ENCODE results near the gene AGA.

AGA gene

GRCh38 chr4:177441803-177442622 is at the start of gene AGA:
Gene AGA, minus strand, starts transcription at chr4:177442437. Its CDS starts 62 bp downstream, at chr4:177442375.
- peak; percentile 91 to 93 for DNase-seq (ENCODE audit: low read depth in 2 of 2)

GRCh38 chr4:177492022-177492421 is 49.8 kb upstream of the AGA start:
- DNase-seq (ENCODE audit: low read depth in 2 of 2) = no peak

GRCh38 chr4:177490769-177491168 is 48.5 kb upstream of the AGA start:
- DNase-seq (ENCODE audit: low read depth in 2 of 2) = no peak

- no peak for DNase-seq (ENCODE audit: low read depth in 2 of 2)
These were observed 47.4 kb upstream of the AGA start for GRCh38 chr4:177489471-177490246.

- DNase-seq (ENCODE audit: low read depth in 2 of 2) = no peak
These were observed 45.7 kb upstream of the AGA start for GRCh38 chr4:177487977-177488376.

- no peak for DNase-seq (ENCODE audit: low read depth in 2 of 2)
These were observed 43.3 kb upstream of the AGA start for GRCh38 chr4:177485528-177485927.

- no peak for DNase-seq (ENCODE audit: low read depth in 2 of 2)
These were observed 42.4 kb upstream of the AGA start for GRCh38 chr4:177484613-177485021.

GRCh38 chr4:177483760-177484159 is 41.5 kb upstream of the AGA start:
- DNase-seq (ENCODE audit: low read depth in 2 of 2) = no peak

- no peak for DNase-seq (ENCODE audit: low read depth in 2 of 2)
These were observed 41.0 kb upstream of the AGA start for GRCh38 chr4:177483271-177483670.

GRCh38 chr4:177482367-177482766 is 40.1 kb upstream of the AGA start:
- DNase-seq (ENCODE audit: low read depth in 2 of 2) = no peak

GRCh38 chr4:177480795-177481194 is 38.6 kb upstream of the AGA start:
- no peak for DNase-seq (ENCODE audit: low read depth in 2 of 2)

- DNase-seq (ENCODE audit: low read depth in 2 of 2) = no peak
These were observed 36.8 kb upstream of the AGA start for GRCh38 chr4:177479063-177479462.

- no peak for DNase-seq (ENCODE audit: low read depth in 2 of 2)
These were observed 36.3 kb upstream of the AGA start for GRCh38 chr4:177478496-177478895.

GRCh38 chr4:177473991-177474390 is 31.8 kb upstream of the AGA start:
- no peak for DNase-seq (ENCODE audit: low read depth in 2 of 2)

- no peak for DNase-seq (ENCODE audit: low read depth in 2 of 2)
These were observed 21.8 kb upstream of the AGA start for GRCh38 chr4:177464026-177464425.

GRCh38 chr4:177461606-177462005 is 19.4 kb upstream of the AGA start:
- DNase-seq (ENCODE audit: low read depth in 2 of 2) = no peak

GRCh38 chr4:177460460-177460859 is 18.2 kb upstream of the AGA start:
- no peak for DNase-seq (ENCODE audit: low read depth in 2 of 2)

GRCh38 chr4:177455561-177455970 is 13.3 kb upstream of the AGA start:
- DNase-seq (ENCODE audit: low read depth in 2 of 2) = no peak

GRCh38 chr4:177453116-177453515 is 10.9 kb upstream of the AGA start:
- no peak for DNase-seq (ENCODE audit: low read depth in 2 of 2)

GRCh38 chr4:177451108-177451500 is 8.9 kb upstream of the AGA start:
- no peak for DNase-seq (ENCODE audit: low read depth in 2 of 2)

GRCh38 chr4:177450426-177451107 is 8.3 kb upstream of the AGA start:
- DNase-seq (ENCODE audit: low read depth in 2 of 2) = no peak

GRCh38 chr4:177448850-177449249 is 6.6 kb upstream of the AGA start:
- DNase-seq (ENCODE audit: low read depth in 2 of 2) = no peak

Measured in stimulated activated CD4-positive, alpha-beta T cell treated with anti-CD3 and anti-CD28 coated beads, Interleukin-12 subunit alpha, Interleukin-12 subunit beta, amount 100 ng/mL, for 24 hours (primary cell).